Measurements from ENCODE around the gene VWA2.

The VWA2 gene

DNA sequence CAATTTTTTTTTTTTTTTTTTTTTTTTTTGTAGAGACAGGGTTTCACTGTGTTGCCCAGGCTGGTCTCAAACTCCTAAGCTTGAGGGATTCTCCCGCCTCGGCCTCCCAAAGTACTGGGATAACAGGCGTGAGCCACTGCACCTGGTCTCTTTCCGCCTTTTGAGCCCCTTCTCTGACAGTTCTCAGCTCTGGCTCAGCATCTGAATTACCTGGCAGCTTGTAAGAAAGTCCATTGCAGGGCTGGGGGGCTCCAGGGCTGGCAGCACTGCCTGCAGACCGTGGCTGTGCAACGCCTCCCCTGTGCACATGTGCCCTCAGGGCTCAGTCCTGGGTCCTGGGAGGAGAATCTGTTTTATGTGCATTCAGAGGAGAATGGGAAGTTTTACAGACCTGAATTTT, 37.6 kb downstream of the VWA2 start:
- no peak for DNase-seq

DNA sequence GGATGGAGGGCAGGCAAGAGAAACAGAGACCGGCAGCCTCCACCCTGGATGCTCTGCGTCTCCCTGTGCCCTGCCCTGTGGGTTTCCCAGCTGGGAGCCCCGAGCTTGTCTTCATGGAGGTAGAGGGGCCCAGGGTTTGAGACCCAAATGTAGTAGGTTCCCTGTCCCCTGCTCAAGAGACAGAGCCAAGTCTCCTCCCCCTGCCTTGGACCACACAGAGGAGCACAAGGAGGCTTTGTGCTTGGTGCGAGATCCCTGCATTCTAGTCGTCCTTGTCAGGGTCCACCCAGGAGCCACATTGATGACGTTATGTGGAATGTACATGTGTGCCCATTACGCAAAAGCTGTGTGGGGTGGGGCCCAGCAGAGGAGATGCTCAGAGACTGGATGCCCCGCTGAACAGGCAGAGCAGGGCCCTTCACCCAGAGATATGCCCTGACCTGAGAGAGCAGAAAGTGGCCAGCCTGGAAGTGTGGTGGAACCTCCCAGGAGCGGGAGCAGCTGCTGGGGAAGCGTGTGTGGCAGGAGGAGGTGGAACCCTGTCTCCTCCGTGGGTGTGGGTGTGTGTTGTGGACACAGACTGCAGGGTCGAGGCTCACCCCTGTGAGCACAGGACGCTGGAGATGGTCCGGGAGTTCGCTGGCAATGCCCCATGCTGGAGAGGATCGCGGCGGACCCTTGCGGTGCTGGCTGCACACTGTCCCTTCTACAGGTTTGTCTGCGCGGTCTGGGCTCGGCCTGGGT, 39.3 kb downstream of the VWA2 start:
- no peak for DNase-seq

DNA sequence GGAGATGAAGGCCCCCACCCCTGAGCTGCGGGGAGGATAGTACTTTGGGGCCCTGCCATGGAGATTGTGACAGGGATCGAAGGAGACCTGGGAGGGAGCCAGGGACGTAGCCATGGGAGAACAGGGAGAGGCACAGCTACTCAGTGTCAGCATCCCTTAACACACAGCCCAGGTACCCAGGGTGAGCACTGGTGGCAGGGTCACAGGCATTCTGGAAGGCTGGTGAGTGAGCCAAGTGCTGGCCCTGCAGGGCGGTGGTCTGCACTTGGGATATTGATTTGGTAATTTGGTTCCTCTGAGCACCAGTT, 39.8 kb downstream of the VWA2 start:
- DNase-seq, result no peak

DNA sequence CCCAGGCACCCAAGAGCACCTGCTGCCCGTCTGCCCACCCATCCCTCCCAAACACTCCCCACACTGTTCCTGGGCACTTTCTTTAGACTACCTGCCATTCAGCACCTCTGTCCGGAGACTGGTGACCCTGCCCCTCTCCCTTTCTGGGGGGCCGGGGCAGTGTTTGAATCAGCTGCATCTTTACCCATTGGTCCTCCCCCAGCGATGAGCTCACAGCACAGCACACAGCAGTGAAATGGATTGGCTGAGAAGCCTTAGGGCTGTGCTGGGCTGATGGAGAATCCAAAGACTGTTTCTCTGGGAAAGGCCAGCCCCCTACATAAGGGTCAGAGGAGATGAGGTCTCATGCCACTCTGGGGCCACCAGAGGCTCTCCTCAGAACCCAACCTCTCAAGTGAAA, 40.2 kb downstream of the VWA2 start:
- DNase-seq, result no peak

DNA sequence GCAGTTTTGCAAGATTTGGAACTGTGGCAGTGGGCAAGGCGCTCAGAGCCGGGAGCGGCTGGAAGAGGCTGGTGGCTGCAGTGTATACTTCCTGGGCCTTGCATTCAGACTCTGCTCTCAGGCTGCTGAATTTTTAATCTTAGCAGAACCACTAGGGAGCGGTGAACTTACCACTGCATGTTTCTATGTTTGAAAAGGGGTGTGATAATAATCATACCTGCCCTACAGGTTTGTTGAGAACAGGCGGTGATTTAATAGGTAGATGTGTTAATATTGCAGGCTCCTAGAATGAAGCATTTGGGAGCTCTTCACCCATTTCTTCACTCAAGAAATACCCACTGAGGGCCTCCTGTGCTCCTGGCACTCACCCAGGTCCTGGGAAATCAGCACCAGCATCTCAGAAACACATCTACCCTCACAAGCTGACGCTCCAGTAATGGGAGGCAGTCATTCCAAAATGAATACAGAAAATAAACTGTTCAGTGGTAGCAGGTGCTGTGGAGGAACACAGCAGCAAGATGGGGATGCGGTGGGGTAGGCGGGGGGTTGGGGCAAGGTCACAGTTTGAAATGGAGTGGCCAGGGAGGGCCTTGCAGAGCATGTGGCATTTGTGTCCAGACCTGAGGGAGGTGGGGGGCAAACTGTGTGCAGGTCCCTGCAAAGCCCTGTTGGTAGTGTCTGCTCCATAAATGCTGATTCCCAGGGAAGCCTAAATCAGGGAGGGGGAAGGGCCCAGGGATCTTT, 41.0 kb downstream of the VWA2 start:
- DNase-seq, result no peak

DNA sequence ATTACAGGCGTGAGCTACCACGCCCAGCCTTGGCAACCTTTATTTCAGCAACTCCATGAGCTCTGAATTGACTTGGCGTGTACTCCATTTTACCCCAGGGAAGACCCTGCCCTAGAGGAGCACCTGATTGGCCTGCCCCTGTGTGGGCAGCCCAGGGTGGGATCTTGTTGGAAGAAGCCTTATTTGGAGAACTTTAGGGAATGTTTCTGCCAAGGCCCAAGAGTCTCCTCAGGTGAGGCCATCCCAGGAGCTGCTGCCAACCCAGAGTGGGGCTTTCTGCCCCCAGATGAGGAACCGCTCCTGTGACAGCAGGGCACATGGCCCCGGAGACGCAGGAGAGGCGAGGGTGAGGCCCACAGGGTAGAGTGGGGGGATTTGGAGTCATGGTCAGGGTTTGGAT, 42.0 kb downstream of the VWA2 start:
- no peak for DNase-seq

DNA sequence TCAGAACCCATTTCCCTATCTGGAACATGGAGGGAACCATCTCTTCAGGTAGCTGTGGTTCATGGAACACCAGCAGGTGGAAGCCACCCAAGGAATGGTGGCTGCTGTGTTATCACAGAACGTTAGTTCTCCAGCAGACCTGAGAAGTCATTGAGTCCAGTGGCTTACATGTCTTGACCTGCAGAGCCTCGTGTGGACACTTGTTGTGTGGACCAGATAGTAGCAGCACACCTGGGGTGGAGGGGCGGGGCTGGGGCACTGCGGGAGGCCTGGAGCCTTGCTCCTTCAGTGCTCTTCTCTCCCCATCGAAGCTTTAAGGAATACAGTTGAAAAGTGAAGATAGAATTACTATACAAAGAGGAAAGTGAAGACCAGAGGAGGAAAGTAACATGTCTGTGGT, 42.4 kb downstream of the VWA2 start:
- no peak for DNase-seq

DNA sequence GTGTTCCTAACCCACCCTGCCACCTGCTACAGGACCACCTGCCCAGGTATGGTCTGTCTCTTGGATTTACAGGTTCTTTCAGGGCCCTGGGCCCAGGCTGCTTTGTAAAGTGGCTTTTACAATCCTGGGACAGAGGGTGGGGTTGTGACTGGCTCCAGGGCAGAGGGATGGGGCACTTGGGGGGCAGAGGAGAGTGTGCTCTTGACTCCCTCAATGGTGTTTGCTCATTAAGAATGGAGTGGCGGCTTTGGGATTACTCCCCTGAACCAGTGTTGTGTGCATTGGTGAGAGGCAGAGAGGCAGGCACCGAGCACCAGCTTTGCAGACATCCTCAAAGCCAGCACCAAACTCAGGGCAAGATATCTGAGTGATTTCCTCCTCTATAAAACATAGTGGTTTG, 43.5 kb downstream of the VWA2 start:
- DNase-seq, result no peak

DNA sequence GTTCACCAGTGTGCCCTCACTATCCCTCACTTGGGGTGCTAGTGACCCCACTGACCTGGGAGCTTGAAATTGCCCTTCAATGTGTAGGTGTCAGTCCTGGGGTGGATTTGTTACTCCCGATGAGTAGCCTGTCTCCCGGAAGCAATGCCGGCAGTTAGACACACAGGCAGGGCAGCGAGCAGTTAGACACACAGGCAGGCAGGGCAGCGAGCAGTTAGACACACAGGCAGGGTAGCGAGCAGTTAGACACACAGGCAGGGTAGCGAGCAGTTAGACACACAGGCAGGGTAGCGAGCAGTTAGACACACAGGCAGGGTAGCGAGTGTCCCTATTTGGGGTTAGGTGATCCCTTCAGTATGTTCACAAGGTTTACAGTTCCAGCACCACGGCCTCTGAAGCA, 44.0 kb downstream of the VWA2 start:
- DNase-seq, result no peak

DNA sequence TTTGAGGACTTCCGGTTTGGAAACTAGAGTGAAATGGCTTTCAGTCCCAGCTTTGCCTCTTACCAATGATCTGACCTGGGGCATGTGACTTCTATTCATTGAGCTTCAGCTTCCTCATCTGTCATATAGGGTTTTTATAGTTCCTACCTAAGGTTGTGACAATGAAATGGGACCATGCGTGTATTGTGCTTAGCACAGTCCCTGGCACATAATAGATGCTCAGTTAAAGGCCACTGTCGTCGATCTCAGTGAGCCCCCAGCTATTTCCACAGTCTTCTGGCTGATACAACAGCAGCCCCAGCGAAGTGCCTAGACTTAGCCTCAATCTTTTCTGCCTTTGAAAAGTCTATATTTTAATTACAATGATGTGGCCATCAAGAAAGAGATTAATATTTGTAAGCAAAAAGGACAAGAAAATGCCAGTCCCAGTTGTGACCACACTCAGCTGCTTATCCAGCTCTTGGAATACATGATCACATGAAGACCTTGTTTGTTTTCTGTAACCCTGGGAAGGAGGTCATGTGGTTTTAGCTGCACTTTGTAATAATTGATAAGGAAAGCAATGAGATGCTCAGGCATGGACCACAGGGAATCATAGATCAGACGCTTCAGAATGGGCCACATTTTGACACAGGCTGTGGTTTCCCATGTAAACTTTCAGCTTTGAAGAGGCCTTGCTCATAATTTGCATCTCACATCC, 44.6 kb downstream of the VWA2 start:
- no peak for DNase-seq

DNA sequence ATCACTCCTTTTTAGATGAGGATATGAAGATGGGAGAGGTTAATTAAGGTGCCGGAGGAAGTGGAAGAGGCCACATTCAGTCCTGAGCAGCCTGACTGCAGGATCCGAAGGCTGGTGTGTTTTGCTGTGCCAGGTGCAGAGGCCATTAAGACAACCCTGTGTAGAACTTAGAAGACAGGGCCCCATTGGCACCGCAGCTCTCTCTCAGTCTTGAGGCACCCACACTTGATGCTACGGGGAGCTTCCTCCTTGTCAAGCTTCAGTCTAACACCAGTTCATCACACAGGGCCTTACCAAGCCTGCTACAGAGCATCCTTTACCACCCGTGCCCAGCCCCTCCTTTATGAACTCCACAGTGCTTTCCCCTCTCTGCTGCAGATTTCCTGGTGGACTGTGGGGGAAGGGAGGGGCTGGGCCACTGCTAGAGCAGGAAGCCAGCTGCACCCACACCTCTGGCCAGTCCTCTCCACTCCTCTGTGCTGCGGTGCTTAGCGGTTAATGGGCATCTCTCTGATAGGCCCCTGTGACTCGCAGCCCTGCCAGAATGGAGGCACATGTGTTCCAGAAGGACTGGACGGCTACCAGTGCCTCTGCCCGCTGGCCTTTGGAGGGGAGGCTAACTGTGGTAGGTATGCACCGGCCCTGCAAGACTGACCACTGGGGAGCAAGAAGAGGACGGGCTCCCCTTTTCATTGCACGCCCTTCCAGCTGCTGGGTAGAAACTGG, 45.5 kb downstream of the VWA2 start:
- DNase-seq, result no peak

DNA sequence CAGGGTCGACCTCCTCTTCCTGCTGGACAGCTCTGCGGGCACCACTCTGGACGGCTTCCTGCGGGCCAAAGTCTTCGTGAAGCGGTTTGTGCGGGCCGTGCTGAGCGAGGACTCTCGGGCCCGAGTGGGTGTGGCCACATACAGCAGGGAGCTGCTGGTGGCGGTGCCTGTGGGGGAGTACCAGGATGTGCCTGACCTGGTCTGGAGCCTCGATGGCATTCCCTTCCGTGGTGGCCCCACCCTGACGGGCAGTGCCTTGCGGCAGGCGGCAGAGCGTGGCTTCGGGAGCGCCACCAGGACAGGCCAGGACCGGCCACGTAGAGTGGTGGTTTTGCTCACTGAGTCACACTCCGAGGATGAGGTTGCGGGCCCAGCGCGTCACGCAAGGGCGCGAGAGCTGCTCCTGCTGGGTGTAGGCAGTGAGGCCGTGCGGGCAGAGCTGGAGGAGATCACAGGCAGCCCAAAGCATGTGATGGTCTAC, 46.9 kb downstream of the VWA2 start:
- DNase-seq, result no peak

DNA sequence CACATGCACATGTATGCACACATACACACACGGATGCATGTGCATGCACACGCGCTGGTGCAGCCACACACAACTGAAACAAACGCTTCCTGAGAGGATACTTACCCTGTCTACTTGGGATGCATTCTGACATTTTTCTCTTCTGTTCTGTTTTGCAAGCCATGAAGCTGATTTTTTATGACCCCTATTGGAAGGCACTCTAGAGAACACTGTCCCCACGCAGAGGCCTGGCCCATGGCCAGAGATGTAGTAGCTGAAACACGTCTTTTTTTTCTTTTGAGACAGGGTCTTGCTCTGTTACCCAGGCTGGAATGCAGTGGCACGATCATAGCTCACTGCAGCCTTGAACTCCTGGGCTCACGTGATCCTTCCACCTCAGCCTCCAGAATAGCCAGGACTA, 47.9 kb downstream of the VWA2 start:
- DNase-seq, result no peak

DNA sequence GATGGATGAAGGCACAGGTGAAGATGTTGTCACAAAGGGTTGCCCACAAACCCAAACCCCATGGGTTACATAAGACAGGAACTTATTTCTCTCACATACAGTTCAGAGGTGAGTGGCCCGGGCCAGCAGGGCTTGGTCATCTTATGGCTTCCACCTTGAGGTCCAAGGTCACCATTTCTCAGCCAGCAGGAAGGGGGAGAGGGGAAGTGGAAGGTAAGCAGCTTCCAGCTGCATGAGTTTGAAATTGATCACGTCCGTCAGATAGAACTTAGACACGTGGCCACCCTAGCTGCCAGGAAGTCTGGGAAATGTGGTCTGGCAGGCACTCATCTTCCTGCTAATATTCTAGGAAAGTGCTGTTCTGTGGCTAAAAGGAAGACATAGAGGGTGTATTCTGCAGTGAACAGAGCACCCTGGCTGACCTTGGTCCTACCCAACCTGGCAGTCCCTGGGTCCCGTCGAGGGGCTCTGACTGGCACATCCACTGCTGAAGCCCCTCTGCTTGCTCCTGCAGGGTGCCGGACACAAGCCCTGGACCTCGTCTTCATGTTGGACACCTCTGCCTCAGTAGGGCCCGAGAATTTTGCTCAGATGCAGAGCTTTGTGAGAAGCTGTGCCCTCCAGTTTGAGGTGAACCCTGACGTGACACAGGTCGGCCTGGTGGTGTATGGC, 49.5 kb downstream of the VWA2 start:
- DNase-seq, result no peak

DNA sequence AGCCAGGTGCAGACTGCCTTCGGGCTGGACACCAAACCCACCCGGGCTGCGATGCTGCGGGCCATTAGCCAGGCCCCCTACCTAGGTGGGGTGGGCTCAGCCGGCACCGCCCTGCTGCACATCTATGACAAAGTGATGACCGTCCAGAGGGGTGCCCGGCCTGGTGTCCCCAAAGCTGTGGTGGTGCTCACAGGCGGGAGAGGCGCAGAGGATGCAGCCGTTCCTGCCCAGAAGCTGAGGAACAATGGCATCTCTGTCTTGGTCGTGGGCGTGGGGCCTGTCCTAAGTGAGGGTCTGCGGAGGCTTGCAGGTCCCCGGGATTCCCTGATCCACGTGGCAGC, 50.0 kb downstream of the VWA2 start:
- DNase-seq, result no peak

DNA sequence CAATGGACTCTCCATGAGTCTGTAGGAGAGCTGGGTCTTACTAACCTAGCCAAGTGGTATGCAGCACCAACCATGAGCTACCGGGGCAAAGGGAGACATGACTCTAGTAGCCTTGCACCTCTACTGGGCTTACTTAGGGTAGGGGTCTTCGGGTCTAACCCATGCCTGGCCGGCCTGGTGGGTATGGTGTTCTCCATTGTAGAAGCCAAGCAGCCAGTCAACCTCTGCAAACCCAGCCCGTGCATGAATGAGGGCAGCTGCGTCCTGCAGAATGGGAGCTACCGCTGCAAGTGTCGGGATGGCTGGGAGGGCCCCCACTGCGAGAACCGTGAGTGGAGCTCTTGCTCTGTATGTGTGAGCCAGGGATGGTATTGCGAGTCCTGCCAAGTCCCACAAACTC, 51.0 kb downstream of the VWA2 start:
- no peak for DNase-seq

DNA sequence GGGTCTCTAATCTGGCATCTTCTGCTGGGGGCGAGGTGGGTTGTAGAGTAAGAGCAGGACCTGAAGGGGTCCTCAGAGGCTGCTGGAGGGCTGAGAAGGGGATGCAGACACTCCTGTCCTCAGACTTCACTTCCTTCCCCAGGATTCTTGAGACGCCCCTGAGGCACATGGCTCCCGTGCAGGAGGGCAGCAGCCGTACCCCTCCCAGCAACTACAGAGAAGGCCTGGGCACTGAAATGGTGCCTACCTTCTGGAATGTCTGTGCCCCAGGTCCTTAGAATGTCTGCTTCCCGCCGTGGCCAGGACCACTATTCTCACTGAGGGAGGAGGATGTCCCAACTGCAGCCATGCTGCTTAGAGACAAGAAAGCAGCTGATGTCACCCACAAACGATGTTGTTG, 52.0 kb downstream of the VWA2 start:
- DNase-seq, result no peak

DNA sequence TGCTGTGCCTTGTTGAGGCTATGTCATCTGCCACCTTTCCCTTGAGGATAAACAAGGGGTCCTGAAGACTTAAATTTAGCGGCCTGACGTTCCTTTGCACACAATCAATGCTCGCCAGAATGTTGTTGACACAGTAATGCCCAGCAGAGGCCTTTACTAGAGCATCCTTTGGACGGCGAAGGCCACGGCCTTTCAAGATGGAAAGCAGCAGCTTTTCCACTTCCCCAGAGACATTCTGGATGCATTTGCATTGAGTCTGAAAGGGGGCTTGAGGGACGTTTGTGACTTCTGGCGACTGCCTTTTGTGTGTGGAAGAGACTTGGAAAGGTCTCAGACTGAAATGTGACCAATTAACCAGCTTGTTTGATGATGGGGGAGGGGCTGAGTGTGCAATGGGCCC, 52.5 kb downstream of the VWA2 start:
- DNase-seq, result no peak

DNA sequence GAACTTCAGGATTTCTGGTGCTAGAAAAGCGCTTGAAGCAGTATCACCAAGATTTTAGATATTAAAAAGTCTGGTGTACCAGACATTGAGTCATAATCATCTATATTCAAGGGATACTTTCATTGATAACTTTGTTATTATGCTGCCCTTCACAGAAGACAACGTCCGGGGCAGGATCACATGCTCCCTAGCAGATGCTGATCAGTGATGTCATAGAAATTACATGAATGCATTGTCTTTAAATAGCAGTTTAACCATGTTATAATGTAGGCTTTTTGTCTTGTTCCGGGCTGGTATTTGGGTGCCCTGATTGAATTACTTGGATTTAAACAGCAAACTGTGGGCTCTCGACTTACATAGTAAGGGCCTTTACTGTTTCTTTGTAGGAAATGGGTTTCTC, 54.0 kb downstream of the VWA2 start:
- DNase-seq, result no peak

DNA sequence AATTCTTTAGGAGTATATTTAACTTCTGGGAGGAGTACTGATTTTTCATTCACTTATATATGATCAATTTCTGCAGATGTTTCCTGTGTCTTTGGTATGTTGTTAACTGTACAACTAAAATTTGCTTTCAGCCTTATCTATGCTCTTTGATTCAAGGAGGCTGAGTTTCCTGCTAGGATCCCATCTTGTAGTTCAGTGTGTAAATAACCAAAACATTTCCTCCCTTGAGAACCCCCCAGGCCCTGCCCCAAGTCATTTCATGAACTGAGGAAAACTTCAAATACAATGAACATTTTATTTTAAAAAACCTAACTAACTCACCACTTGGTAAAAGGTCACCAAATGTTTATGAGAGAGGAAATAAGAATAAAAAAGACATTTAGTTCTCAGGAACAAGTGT, 55.5 kb downstream of the VWA2 start:
- DNase-seq, result no peak

DNA sequence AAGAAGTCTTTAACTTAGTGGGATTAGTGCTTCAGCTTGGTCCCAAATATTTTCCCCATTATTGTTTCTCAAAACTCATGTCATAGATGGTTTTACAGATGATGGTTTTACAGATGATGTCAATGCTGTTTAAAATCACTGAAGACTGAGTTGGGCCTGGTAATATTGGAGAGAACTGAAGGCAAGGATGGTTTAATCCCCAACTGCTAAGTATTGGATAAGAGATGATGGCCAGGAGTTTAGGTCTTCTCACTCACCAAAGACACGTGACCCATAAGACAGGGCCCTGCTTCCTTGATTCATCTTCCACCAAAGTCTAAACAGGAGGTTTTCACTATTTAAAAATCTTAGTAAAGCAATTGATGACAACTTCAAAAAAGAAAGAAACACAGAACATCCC, 56.3 kb downstream of the VWA2 start:
- no peak for DNase-seq

DNA sequence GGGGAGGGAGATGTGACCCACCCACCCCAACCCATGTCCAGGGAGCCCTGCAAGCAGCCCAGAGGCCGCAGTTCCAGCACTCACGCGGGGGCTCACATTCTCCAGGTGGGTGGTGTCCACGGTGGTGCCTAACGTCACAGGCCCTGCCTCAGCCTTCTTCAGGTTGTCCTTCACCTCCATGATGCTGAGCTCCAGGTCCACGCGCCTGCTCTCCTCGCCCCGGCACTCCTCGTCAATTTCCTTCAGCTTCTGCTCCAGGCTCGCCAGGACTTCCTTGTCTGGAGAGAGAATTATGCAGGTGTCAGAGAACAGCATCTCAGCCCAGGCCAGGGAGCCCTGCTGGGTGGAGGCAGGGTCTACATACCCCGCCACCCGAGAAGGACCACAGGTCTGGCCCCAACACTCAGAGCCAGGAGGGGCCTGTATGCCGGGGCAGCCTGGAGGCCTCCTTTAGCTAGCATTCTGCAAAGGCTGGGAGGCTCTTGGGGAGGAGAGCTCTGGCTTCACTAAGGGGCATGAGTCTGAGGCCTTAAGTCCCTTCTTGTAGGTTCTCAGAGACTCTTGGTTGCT, 58.2 kb downstream of the VWA2 start:
- no peak for DNase-seq
